Tibial artery (tissue), 4 donors: Measurements from ENCODE around the gene KAZN.
A peak's percentile ranks its signal among the peaks of the same experiment; 100 is the strongest.

Source experiments
- DNase-seq, 2 donors: peaks; one replicate each; pipeline ENCODE4 v3.0.0-alpha.2; 2019
- H3K27ac ChIP-seq, 2 donors: fragments of 200-600 bp; sonication (generic) in 1 of 2; 1 replicate in 1 of 2; 2 replicates in 1 of 2; pipeline ENCODE4 v1.5.1; 2018 to 2019; ENCODE audit warnings: mild to moderate bottlenecking in 1 of 2
- H3K27me3 ChIP-seq, 2 donors: fragments of 200-600 bp; sonication (generic) in 1 of 2; one replicate each; pipeline versions ENCODE4 v1.5.1 to v1.6.0; 2016 to 2019
- H3K36me3 ChIP-seq, 3 donors: fragments of 200-600 bp; sonication (generic) in 2 of 3; one replicate each; pipeline ENCODE4 v1.5.1; 2016 to 2019; ENCODE audit warnings: mild to moderate bottlenecking in 2 of 3
- H3K4me1 ChIP-seq, 4 donors: fragments of 200-600 bp; sonication (generic) in 2 of 4; 1 replicate in 3 of 4; 2 replicates in 1 of 4; pipeline ENCODE4 v1.5.1; 2016 to 2019
- H3K4me3 ChIP-seq, 2 donors: fragments of 200-600 bp; sonication (generic) in 1 of 2; 1 replicate in 1 of 2; 2 replicates in 1 of 2; pipeline ENCODE4 v1.5.1; 2018 to 2019; ENCODE audit warnings: mild to moderate bottlenecking in 2 of 2
- H3K9me3 ChIP-seq, 3 donors: fragments of 200-600 bp; sonication (generic) in 1 of 3; one replicate each; pipeline ENCODE4 v1.5.1; 2016 to 2019
- intact Hi-C: fragments of 100-400 bp; cut with DNase I; formaldehyde crosslinking; loops from one replicate; pipeline ENCODE4 v1.15.0; 2023; ENCODE audit warnings: low total_unique reads
- TF ChIP-seq, protein P1 (sequence below), 2 experiments: fragments of 200-600 bp in 1 of 2; fragments of 450-650 bp in 1 of 2; IDR thresholded peaks; one replicate each; pipeline ENCODE4 v1.5.1; 2017 to 2019; ENCODE audit warnings: antibody characterized with exemption in 2 of 2, mild to moderate bottlenecking in 1 of 2, moderate library complexity in 1 of 2

Gene KAZN

DNA sequence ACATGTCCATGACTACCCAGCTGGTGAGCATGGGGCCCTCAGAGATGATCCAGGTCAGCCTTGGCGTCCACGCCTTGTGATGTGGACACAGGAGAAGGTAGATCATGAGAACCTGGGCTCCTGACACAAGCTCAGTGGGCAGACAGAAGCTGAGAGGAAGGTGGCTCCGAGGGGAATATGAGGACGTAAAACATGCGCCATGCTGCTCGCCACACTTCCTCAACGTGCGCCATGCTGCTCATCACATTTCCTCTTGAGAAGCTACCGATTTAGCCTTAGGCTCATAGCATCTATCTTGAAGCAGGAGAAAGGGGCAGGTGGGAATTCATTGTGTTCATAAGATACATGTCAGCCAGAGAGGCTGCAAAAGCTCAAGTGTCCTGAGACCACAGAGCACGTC lies 176.9 kb downstream of the KAZN start:
- Histone ChIP-seq H3K9me3 (no peaks in the 10 kb centered on the region), H3K27me3 (no peaks in the 10 kb centered on the region), H3K4me3 (no peak overlapping the region), H3K36me3 (no peaks in the 10 kb centered on the region), H3K27ac (no peak overlapping the region), H3K4me1 (no peaks in the 10 kb centered on the region)
- no peak for DNase-seq
- intact Hi-C loops, result loop anchor here (5.0 kb wide), 1 partner anchor 252 kb away; no protein-coding TSS in a partner anchor
- TF ChIP-seq, protein P1, sequence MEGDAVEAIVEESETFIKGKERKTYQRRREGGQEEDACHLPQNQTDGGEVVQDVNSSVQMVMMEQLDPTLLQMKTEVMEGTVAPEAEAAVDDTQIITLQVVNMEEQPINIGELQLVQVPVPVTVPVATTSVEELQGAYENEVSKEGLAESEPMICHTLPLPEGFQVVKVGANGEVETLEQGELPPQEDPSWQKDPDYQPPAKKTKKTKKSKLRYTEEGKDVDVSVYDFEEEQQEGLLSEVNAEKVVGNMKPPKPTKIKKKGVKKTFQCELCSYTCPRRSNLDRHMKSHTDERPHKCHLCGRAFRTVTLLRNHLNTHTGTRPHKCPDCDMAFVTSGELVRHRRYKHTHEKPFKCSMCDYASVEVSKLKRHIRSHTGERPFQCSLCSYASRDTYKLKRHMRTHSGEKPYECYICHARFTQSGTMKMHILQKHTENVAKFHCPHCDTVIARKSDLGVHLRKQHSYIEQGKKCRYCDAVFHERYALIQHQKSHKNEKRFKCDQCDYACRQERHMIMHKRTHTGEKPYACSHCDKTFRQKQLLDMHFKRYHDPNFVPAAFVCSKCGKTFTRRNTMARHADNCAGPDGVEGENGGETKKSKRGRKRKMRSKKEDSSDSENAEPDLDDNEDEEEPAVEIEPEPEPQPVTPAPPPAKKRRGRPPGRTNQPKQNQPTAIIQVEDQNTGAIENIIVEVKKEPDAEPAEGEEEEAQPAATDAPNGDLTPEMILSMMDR (IDR thresholded peaks at IDR 0.05), result no peak

DNA sequence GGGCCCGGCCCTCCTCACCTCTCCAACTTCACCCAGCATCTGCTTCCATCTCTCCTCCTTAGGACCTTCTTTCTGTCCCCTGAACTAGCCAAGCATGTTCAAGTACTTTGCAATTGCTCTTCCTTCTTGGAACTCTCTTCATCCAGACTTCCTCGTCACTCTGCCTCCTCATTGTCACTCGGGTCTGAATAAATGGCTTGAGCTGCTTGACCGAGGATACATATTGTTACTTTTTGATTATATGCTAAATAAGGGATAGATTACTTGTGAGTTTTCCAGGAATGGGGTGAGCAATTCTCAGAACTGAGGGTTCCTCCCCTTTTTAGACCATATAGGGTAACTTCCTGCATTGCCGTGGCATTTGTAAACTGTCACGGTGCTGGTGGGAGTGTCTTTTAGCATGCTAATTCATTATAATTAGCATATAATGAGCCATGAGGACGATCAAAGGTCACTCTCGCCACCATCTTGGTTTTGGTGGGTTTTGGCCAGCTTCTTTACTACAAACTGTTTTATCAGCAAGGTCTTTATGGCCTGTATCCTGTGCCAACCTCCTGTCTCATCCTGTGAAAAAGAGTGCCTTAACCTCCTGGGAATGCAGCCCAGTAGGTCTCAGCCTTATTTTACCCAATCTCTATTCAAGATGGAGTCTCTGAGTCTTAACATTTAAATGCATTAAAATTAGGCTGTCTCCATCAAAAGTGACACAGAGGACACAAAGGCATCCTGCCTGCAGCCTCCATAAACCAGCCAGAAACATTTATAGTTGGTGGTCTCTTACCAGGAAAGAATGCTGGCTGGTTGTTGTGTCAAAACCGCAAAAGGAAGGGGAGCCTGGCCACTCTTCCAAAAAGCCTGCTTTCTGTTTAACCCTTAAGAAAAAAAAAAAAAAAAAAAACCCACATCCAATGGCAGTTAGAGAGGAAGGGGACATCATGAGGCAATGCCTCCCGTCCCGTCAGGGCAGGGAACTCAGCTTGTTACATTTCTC lies 179.3 kb downstream of the KAZN start:
- TF ChIP-seq, protein P1 (IDR thresholded peaks at IDR 0.05), result no peak
- H3K9me3 ChIP-seq, result no peaks in the 10 kb centered on the region
- no peak for DNase-seq
- H3K27me3 ChIP-seq, result no peaks in the 10 kb centered on the region
- intact Hi-C loops, result loop anchor here (2.0 to 5.0 kb wide), 2 partner anchors 249 to 269 kb away; no protein-coding TSS in a partner anchor
- no peak overlapping the region for H3K27ac ChIP-seq
- no peaks in the 10 kb centered on the region for H3K36me3 ChIP-seq
- H3K4me3 ChIP-seq, result no peak overlapping the region
- no peaks in the 10 kb centered on the region for H3K4me1 ChIP-seq

DNA sequence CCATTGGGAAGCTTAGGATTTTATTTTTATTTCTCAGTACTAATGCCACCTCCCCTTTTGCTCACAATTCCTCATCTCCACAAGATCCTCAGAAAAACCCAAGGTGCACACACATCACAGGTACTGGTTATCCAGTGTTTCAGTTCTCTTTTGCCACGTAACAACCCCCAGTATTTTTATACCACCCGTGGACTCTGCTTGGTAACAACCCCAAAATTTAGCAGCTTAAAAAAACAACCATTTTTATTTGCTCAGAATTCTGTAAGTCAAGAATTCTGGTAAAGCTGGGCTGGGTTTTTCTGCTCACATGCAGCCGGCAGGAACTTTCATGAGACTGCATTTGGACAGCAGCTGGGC lies 180.0 kb downstream of the KAZN start:
- intact Hi-C loops, result loop anchor here (2.0 to 5.0 kb wide), 2 partner anchors 249 to 268 kb away; no protein-coding TSS in a partner anchor
- no peak overlapping the region for H3K4me3 ChIP-seq
- TF ChIP-seq, protein P1 (IDR thresholded peaks at IDR 0.05), result no peak

DNA sequence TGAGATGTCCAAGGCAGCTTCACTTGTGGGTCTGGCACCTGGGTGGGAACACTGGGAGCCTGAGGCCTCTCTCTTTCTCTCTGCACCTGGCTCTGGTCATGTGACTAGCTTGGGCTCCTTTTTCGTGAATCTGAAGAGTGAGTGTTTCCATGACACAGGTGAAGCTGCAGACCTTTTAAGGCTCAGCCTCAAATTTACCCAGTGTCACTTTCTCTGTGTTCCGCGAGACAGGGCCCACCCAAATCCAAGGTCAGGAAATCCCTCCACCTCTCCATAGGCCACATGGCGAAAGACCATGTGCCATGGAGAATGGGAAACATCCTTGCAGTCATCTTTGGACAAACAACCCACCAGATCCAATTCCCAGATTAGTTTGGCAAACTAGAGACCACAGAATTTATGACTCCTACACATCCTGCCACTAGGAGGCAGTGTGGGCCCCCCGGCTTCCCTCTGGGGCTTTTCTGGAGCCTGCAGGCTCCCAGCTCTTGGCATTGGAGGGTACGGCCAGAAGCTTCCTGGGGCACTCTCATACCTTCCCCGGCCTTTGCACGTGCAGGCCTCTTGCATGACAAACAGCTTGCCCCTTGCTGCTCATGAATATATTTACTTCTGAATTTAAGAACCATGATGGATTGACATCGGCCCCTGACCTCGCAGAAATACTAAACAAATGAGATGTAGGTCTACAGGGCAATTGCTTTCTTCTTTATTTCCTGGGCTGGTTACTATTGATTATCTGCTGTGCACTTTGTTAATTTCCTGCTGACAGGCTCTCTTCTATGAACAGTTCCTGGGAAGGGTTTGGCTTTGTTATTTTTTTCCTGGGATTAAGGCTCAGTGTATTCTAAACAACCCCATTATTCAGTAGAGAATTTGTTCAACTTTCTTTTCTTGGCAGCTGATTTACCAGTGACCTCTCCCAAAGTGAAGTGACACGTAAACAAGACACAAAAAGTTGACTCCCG lies 180.7 kb downstream of the KAZN start:
- TF ChIP-seq, protein P1 (IDR thresholded peaks at IDR 0.05), result peak; percentile 45 to 66
- Histone ChIP-seq H3K27me3 (no peaks in the 10 kb centered on the region), H3K9me3 (no peaks in the 10 kb centered on the region), H3K4me3 (no peak overlapping the region), H3K27ac (no peak overlapping the region), H3K4me1 (no peaks in the 10 kb centered on the region), H3K36me3 (no peaks in the 10 kb centered on the region)
- DNase-seq, result no peak
- intact Hi-C loops, result loop anchor here (2.0 to 5.0 kb wide), 2 partner anchors 248 to 268 kb away; no protein-coding TSS in a partner anchor

More for the DNA sequence above, 180.0 kb downstream of the KAZN start:
- no peak for DNase-seq
- no peaks in the 10 kb centered on the region for H3K4me1 ChIP-seq
- H3K36me3 ChIP-seq, result no peaks in the 10 kb centered on the region
- H3K27ac ChIP-seq, result no peak overlapping the region
- no peaks in the 10 kb centered on the region for H3K9me3 ChIP-seq
- no peaks in the 10 kb centered on the region for H3K27me3 ChIP-seq

DNA sequence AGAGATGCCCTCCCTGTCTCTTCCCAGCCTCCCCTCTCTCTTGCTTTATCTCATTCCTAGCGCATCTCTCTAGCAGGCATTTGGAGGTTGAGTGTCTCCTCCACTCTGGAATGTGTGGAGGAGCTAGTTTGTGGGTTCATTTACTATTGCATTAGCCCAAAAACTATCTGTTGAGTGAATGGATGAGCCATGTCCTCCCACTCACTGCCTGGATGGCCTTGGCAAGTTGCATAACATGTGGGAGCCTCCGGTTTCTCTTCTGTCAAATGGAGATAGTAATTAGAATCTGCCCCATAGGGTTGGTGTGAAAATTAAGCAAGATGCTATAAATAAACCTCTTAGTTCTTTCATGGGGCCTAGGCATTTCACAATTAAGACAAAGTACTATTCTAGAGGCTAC lies 181.8 kb downstream of the KAZN start:
- no peak for DNase-seq
- intact Hi-C loops, result no loop called here
- Histone ChIP-seq H3K27me3 (no peaks in the 10 kb centered on the region), H3K9me3 (no peaks in the 10 kb centered on the region), H3K4me3 (no peak overlapping the region), H3K4me1 (no peaks in the 10 kb centered on the region), H3K36me3 (no peaks in the 10 kb centered on the region), H3K27ac (no peak overlapping the region)
- TF ChIP-seq, protein P1 (IDR thresholded peaks at IDR 0.05), result no peak
